Hepatocyte (in vitro differentiated cells): Measurements from ENCODE around the gene SOS2. TPM values are rescaled to one million over a fixed set of nuclear protein-coding genes. Genes with fewer than 3 reads are reported as not detected.
"Not testable (repeated sequence)": the region's sequence is repeated elsewhere in the genome, so short reads cannot be mapped to it uniquely, and the experiment has no call there.

ENCODE experiments used
- DNase-seq: peaks from one replicate; pipeline ENCODE4 v3.0.0-alpha.2; 2016; ENCODE audit warnings: low spot score
- H2AFZ ChIP-seq: fragments of 200-600 bp; sonication (generic); 2 replicates; pipeline ENCODE4 v1.6.0; 2016; ENCODE audit warnings: antibody characterized with exemption, mild to moderate bottlenecking
- H3K27ac ChIP-seq: fragments of 200-600 bp; sonication (generic); 2 replicates; pipeline ENCODE4 v1.5.1; 2016; ENCODE audit warnings: mild to moderate bottlenecking
- H3K27me3 ChIP-seq: fragments of 200-600 bp; sonication (generic); 2 replicates; pipeline ENCODE4 v1.6.1; 2016
- H3K36me3 ChIP-seq: fragments of 200-600 bp; sonication (generic); replicated peaks from 2 replicates; pipeline ENCODE4 v1.5.1; 2016; ENCODE audit warnings: low read depth; ENCODE audit not compliant: insufficient read depth
- H3K4me1 ChIP-seq: fragments of 200-600 bp; sonication (generic); 2 replicates; pipeline ENCODE4 v1.5.1; 2016; ENCODE audit warnings: mild to moderate bottlenecking, moderate library complexity; ENCODE audit not compliant: insufficient read depth
- H3K4me2 ChIP-seq: fragments of 200-600 bp; sonication (generic); 2 replicates; pipeline ENCODE4 v1.6.0; 2016
- H3K4me3 ChIP-seq: fragments of 200-600 bp; sonication (generic); 2 replicates; pipeline ENCODE4 v1.5.1; 2016; ENCODE audit warnings: mild to moderate bottlenecking
- H3K79me2 ChIP-seq: fragments of 200-600 bp; sonication (generic); 2 replicates; pipeline ENCODE4 v1.6.0; 2017; ENCODE audit warnings: mild to moderate bottlenecking
- H3K9me2 ChIP-seq: fragments of 200-600 bp; sonication (generic); replicated peaks from 2 replicates; pipeline ENCODE4 v1.6.0; 2017; ENCODE audit warnings: mild to moderate bottlenecking; ENCODE audit not compliant: insufficient read depth
- H3K9me3 ChIP-seq: fragments of 200-600 bp; sonication (generic); 2 replicates; pipeline ENCODE4 v1.5.1; 2016; ENCODE audit warnings: low read depth, mild to moderate bottlenecking
- H4K20me1 ChIP-seq: fragments of 200-600 bp; sonication (generic); 2 replicates; pipeline ENCODE4 v1.6.0; 2016; ENCODE audit warnings: mild to moderate bottlenecking; ENCODE audit not compliant: insufficient read depth, poor library complexity, severe bottlenecking
- CTCF ChIP-seq: fragments of 200-600 bp; sonication (generic); IDR thresholded peaks from 2 replicates; pipeline ENCODE4 v1.5.1; 2016; ENCODE audit warnings: antibody characterized with exemption, mild to moderate bottlenecking; ENCODE audit not compliant: poor library complexity
- EZH2 ChIP-seq: fragments of 200-600 bp; sonication (generic); IDR thresholded peaks from 2 replicates; pipeline ENCODE4 v1.6.1; 2016; ENCODE audit warnings: antibody characterized with exemption, mild to moderate bottlenecking, borderline replicate concordance
- EZH2phosphoT487 ChIP-seq: fragments of 200-600 bp; sonication (generic); IDR thresholded peaks from one replicate; pipeline ENCODE4 v1.6.1; 2018; ENCODE audit warnings: antibody characterized with exemption, mild to moderate bottlenecking, low read depth, moderate library complexity; ENCODE audit not compliant: unreplicated experiment, severe bottlenecking
- WGBS: methylation state at CpG from one replicate; pipeline ENCODE4 v1.1.6; 2016; ENCODE audit warnings: low lambda C conversion rate; ENCODE audit errors: missing lambda C conversion rate; 5-methylcytosine and 5-hydroxymethylcytosine counted together
- polyA plus RNA-seq: library from polyadenylated mRNA; unstranded; fragments of >200 nt; fragmentation: Nextera tagmentation; extraction: Ambion mirVana; gene quantifications from 2 replicates; pipeline ENCODE4 v1.2.1, GENCODE V29; 2016
- total RNA-seq: library from RNA; depleted of rRNA; stranded (reverse); fragments of >200 nt; gene quantifications from 2 replicates; pipeline ENCODE4 v1.2.3, GENCODE V29; 2014

Gene SOS2
- total and polyA plus RNA-seq, 2 experiments from 2014 or later, result 12.9 to 28.7 TPM

GRCh38 chr14:50171895-50172294, 59.5 kb downstream of the SOS2 start:
- H3K4me3 ChIP-seq, result no peak overlapping the region
- TF ChIP-seq EZH2 (no peak), EZH2phosphoT487 (no peak), CTCF (no peak)
- no peak for DNase-seq
- no peak overlapping the region for H2AFZ ChIP-seq
- no peaks in the 10 kb centered on the region for H3K9me2 ChIP-seq
- H3K27ac ChIP-seq, result no peak overlapping the region
- no peaks in the 10 kb centered on the region for H3K9me3 ChIP-seq
- H3K4me2 ChIP-seq, result no peak overlapping the region
- H3K36me3 ChIP-seq, result no peaks in the 10 kb centered on the region
- no peaks in the 10 kb centered on the region for H4K20me1 ChIP-seq
- H3K79me2 ChIP-seq, result no peaks in the 10 kb centered on the region
- no peaks in the 10 kb centered on the region for H3K27me3 ChIP-seq
- H3K4me1 ChIP-seq, result no peaks in the 10 kb centered on the region

- not testable (repeated sequence) for H2AFZ ChIP-seq, H3K4me2 ChIP-seq, H3K79me2 ChIP-seq, H3K4me1 ChIP-seq, H3K9me2 ChIP-seq, H3K27ac ChIP-seq, H3K4me3 ChIP-seq, H3K9me3 ChIP-seq, H4K20me1 ChIP-seq, H3K27me3 ChIP-seq, H3K36me3 ChIP-seq, DNase-seq
- 97% methylated on average over 4 of the region's 4 CpGs for WGBS
Observed at GRCh38 chr14:50167381-50167780, 64.0 kb downstream of the SOS2 start.

- no peaks in the 10 kb centered on the region for H4K20me1 ChIP-seq
- no peak overlapping the region for H3K27ac ChIP-seq
- H3K4me1 ChIP-seq, result no peaks in the 10 kb centered on the region
- H3K79me2 ChIP-seq, result no peaks in the 10 kb centered on the region
- no peak overlapping the region for H3K4me3 ChIP-seq
- H2AFZ ChIP-seq, result no peak overlapping the region
- H3K27me3 ChIP-seq, result no peaks in the 10 kb centered on the region
- WGBS, result 90% methylated on average over 4 of the region's 4 CpGs
- no peaks in the 10 kb centered on the region for H3K9me2 ChIP-seq
- no peaks in the 10 kb centered on the region for H3K9me3 ChIP-seq
- no peaks in the 10 kb centered on the region for H3K36me3 ChIP-seq
- H3K4me2 ChIP-seq, result no peak overlapping the region
- no peak for TF ChIP-seq CTCF
- TF ChIP-seq EZH2phosphoT487, result no peak
- no peak for TF ChIP-seq EZH2
- no peak for DNase-seq
Observed at GRCh38 chr14:50156111-50156510, 75.3 kb downstream of the SOS2 start.

GRCh38 chr14:50148799-50149198, 82.6 kb downstream of the SOS2 start:
- no peak overlapping the region for H3K27ac ChIP-seq
- no peak overlapping the region for H3K4me2 ChIP-seq
- H3K9me2 ChIP-seq, result no peaks in the 10 kb centered on the region
- H3K36me3 ChIP-seq, result no peaks in the 10 kb centered on the region
- no peaks in the 10 kb centered on the region for H3K27me3 ChIP-seq
- no peak for TF ChIP-seq EZH2
- no peak for TF ChIP-seq EZH2phosphoT487
- no peak for TF ChIP-seq CTCF
- DNase-seq, result no peak
- WGBS, result 96% methylated on average over 4 of the region's 4 CpGs
- no peak overlapping the region for H3K4me3 ChIP-seq
- H3K79me2 ChIP-seq, result no peaks in the 10 kb centered on the region
- no peaks in the 10 kb centered on the region for H3K4me1 ChIP-seq
- H2AFZ ChIP-seq, result no peak overlapping the region
- no peaks in the 10 kb centered on the region for H4K20me1 ChIP-seq
- H3K9me3 ChIP-seq, result no peaks in the 10 kb centered on the region
